Panc1 (cell line): ENCODE data around the gene KCNB1. TPM values are rescaled to one million over a fixed set of nuclear protein-coding genes. Genes with fewer than 3 reads are reported as not detected.

Experiments used
- ATAC-seq: fragments of 200-7000 bp; cut with Tn5 transposase; 2 replicates; pipeline ENCODE4 v1.9.1; 2020; ENCODE audit warnings: mild to moderate bottlenecking, moderate library complexity
- BruUV-seq: library from RNA; stranded (reverse); fragments of 400-500 nt; replicated peaks from 2 replicates; lab custom pipeline; 2021; lab: Mats Ljungman, UMichigan
- CTCF ChIA-PET: fragments of 300-600 bp; sonication (Branson Sonifier 250); formaldehyde crosslinking; loops from one replicate; lab custom pipeline; 2022; ENCODE audit warnings: antibody characterized with exemption; lab: Charles Lee
- POLR2A ChIA-PET: fragments of 300-600 bp; sonication (Branson Sonifier 250); formaldehyde crosslinking; loops from one replicate; lab custom pipeline; 2022; ENCODE audit warnings: antibody characterized with exemption; lab: Charles Lee
- DNase-seq: peaks from one replicate; pipeline ENCODE4 v3.0.0-alpha.2; 2010; ENCODE audit warnings: low read depth, low spot score
- H3K27ac ChIP-seq: 2 replicates; pipeline ENCODE4 v1.5.1; 2011; ENCODE audit warnings: mild to moderate bottlenecking, low read length, inconsistent platforms
- H3K27me3 ChIP-seq: fragments of 200-500 bp; sonication (Bioruptor generic); 2 replicates; pipeline ENCODE4 v1.6.0; 2014; ENCODE audit warnings: low read length, inconsistent platforms; ENCODE audit not compliant: control insufficient read depth, insufficient read depth
- H3K36me3 ChIP-seq: fragments of 200-500 bp; sonication (Bioruptor generic); 2 replicates; pipeline ENCODE4 v1.5.1; 2014; ENCODE audit warnings: inconsistent platforms, mild to moderate bottlenecking, low read length, moderate library complexity; ENCODE audit not compliant: control insufficient read depth, insufficient read depth
- H3K4me1 ChIP-seq: 2 replicates; pipeline ENCODE4 v1.5.1; 2011; ENCODE audit warnings: inconsistent platforms, mild to moderate bottlenecking, low read length, moderate library complexity; ENCODE audit not compliant: control insufficient read depth, insufficient read depth
- H3K4me3 ChIP-seq, 2 experiments: 2 replicates each; pipeline ENCODE4 v1.5.1; 2011 to 2012; ENCODE audit warnings: low read depth in 2 of 2, low read length in 2 of 2, mild to moderate bottlenecking in 2 of 2, inconsistent platforms in 1 of 2, moderate library complexity in 1 of 2
- H3K9me3 ChIP-seq: fragments of 200-500 bp; sonication (Bioruptor generic); 2 replicates; pipeline ENCODE4 v1.5.1; 2014; ENCODE audit warnings: low read depth, mild to moderate bottlenecking, inconsistent platforms, low read length, moderate library complexity; ENCODE audit not compliant: control insufficient read depth, insufficient read depth
- CTCF ChIP-seq: fragments of 450-650 bp; IDR thresholded peaks from 2 replicates; pipeline ENCODE4 v1.5.1; 2017; ENCODE audit warnings: mild to moderate bottlenecking
- POLR2AphosphoS5 ChIP-seq: IDR thresholded peaks from 2 replicates; pipeline ENCODE4 v1.6.1; 2012; ENCODE audit warnings: mild to moderate bottlenecking, low read depth, low read length, moderate library complexity
- REST ChIP-seq, 2 experiments: IDR thresholded peaks; 2 replicates each; pipeline ENCODE4 v1.6.1; 2011 to 2012; ENCODE audit warnings: low read depth in 2 of 2, control low read depth in 1 of 2, low read length in 1 of 2, mild to moderate bottlenecking in 1 of 2, moderate library complexity in 1 of 2; ENCODE audit not compliant: insufficient read depth in 1 of 2
- SIN3A ChIP-seq: IDR thresholded peaks from 2 replicates; pipeline ENCODE4 v1.6.1; 2012; ENCODE audit warnings: low read depth, mild to moderate bottlenecking, low read length, moderate library complexity, borderline replicate concordance; ENCODE audit not compliant: insufficient read depth
- TCF7L2 ChIP-seq: IDR thresholded peaks from 2 replicates; pipeline ENCODE4 v1.6.1; 2011; ENCODE audit warnings: mild to moderate bottlenecking, low read depth, low read length, inconsistent platforms
- in situ Hi-C: cut with HindIII; loops from 2 replicates; pipeline ENCODE4 v1.10.0; 2016; ENCODE audit warnings: low sequenced_read_pairs, low pct_unique_long_range_greater_than_20kb
- intact Hi-C: fragments of 100-400 bp; cut with micrococcal nuclease; formaldehyde crosslinking; loops from one replicate; pipeline ENCODE4 v1.10.0; 2022; ENCODE audit not compliant: unreplicated experiment
- total RNA-seq: library from RNA; stranded (reverse); gene quantifications from one replicate; pipeline ENCODE4 v1.2.1, GENCODE V29; 2021; ENCODE audit not compliant: unreplicated experiment

KCNB1 gene
- total RNA-seq, 1 experiment from 2014 or later: 11.1 TPM

GRCh38 chr20:49420811-49421295 lies 61.6 kb downstream of the KCNB1 start:
- ATAC-seq (no peak), DNase-seq (no peak)
- H3K27ac ChIP-seq: no peak overlapping the region
- H3K36me3 ChIP-seq: no peaks in the 10 kb centered on the region
- CTCF ChIA-PET: no interaction called here
- no peaks in the 10 kb centered on the region for H3K27me3 ChIP-seq
- no peak for TF ChIP-seq CTCF
- TF ChIP-seq TCF7L2: no peak
- no peak for TF ChIP-seq POLR2AphosphoS5
- TF ChIP-seq REST (IDR thresholded peaks at IDR 0.05; ENCODE audit: insufficient read depth in 1 of 2, low read depth in 2 of 2, low read length in 1 of 2): no peak
- no peak overlapping the region for H3K4me3 ChIP-seq
- no TSS peak for BruUV-seq
- in situ Hi-C loops (no loop called here), intact Hi-C loops (no loop called here)
- POLR2A ChIA-PET: no interaction called here
- no peaks in the 10 kb centered on the region for H3K9me3 ChIP-seq
- H3K4me1 ChIP-seq: no peaks in the 10 kb centered on the region

GRCh38 chr20:49420292-49420691 lies 62.2 kb downstream of the KCNB1 start:
- Histone ChIP-seq H3K4me1 (no peaks in the 10 kb centered on the region), H3K27me3 (no peaks in the 10 kb centered on the region), H3K36me3 (no peaks in the 10 kb centered on the region), H3K27ac (no peak overlapping the region), H3K9me3 (no peaks in the 10 kb centered on the region), H3K4me3 (no peak overlapping the region)
- no peak for ATAC-seq
- ChIA-PET POLR2A (no interaction called here), CTCF (no interaction called here)
- TF ChIP-seq SIN3A (no peak), TCF7L2 (no peak), REST (IDR thresholded peaks at IDR 0.05; ENCODE audit: insufficient read depth in 1 of 2, low read depth in 2 of 2, low read length in 1 of 2) (no peak), CTCF (no peak), POLR2AphosphoS5 (no peak)
- intact Hi-C loops: no loop called here
- no TSS peak for BruUV-seq
- DNase-seq: no peak
- in situ Hi-C loops: no loop called here
